HUES48 (cell line): ENCODE results near the gene LMAN2L.

Experiments used
- H3K27ac ChIP-seq: one replicate; pipeline ENCODE4 v1.7.0; 2013; ENCODE audit warnings: low read depth, low read length, inconsistent platforms
- H3K27me3 ChIP-seq: 2 replicates; pipeline ENCODE4 v1.6.1; 2013; ENCODE audit warnings: mild to moderate bottlenecking, low read length; ENCODE audit not compliant: control insufficient read depth, insufficient read depth
- H3K36me3 ChIP-seq: 2 replicates; pipeline ENCODE4 v1.6.1; 2013; ENCODE audit warnings: low read length; ENCODE audit not compliant: control insufficient read depth, insufficient read depth
- H3K4me1 ChIP-seq: 2 replicates; pipeline ENCODE4 v1.6.1; 2013; ENCODE audit warnings: mild to moderate bottlenecking, low read length; ENCODE audit not compliant: control insufficient read depth, insufficient read depth
- H3K4me3 ChIP-seq: 2 replicates; pipeline ENCODE4 v1.5.1; 2013; ENCODE audit warnings: mild to moderate bottlenecking, low read depth, low read length
- H3K9ac ChIP-seq: 2 replicates; pipeline ENCODE4 v1.6.1; 2013; ENCODE audit warnings: mild to moderate bottlenecking, low read depth, low read length, moderate library complexity
- H3K9me3 ChIP-seq: 2 replicates; pipeline ENCODE4 v1.6.1; 2013; ENCODE audit warnings: low read length; ENCODE audit not compliant: control insufficient read depth, insufficient read depth

Gene LMAN2L

GRCh38 chr2:96770442-96771202, 30.8 kb upstream of the LMAN2L start:
- H3K27me3 ChIP-seq, result no peaks in the 10 kb centered on the region
- H3K4me1 ChIP-seq, result no peaks in the 10 kb centered on the region
- H3K27ac ChIP-seq, result no peak overlapping the region
- no peaks in the 10 kb centered on the region for H3K9me3 ChIP-seq
- no peak overlapping the region for H3K4me3 ChIP-seq
- H3K9ac ChIP-seq, result no peak overlapping the region
- H3K36me3 ChIP-seq, result no peaks in the 10 kb centered on the region

DNA sequence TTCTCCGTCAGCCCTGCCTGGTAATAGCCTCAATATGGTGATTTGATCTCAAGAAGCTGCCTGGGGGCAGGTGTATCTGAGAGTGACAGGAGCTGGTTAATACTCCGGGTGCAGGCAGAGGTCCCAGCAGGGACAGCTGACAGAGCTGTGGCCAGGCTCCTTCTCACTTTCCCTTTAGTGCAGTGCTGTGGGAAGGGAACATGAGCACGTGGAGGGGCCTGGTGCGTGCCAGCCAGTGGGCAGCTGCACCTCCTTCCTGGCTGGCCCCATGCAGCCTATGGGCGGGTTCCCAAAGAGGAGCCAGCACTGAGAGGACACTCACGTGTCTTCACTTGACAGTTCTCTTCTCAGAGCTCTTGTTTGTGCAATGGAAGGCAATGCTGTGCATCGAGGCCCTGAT, 29.9 kb upstream of the LMAN2L start:
- no peaks in the 10 kb centered on the region for H3K9me3 ChIP-seq

DNA sequence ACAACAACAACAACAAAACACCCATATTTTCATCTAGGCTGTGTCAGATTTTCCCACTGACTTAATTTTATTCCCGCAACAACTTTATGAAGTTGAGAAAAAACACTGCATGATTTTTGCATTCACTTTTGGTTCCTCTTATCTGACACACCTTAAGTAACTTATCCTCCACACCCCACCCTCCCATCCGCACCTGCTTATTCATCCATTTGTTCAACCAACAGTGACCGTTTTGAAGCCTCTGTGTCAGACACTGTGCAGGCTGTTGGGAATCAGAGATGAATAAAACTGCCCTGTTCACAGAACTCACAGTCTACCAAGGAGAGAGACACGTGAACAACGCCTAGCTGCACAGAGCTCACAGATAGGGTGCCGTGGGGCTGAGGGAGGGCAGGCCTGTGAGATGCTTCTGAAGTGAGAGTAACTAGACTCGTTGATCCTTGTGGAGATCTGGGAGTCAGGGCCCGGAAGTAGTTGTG, 28.3 kb upstream of the LMAN2L start:
- Histone ChIP-seq H3K4me3 (no peak overlapping the region), H3K27me3 (no peaks in the 10 kb centered on the region), H3K36me3 (no peaks in the 10 kb centered on the region), H3K9ac (no peak overlapping the region), H3K4me1 (peaks cover 14% of the 10 kb centered on the region), H3K27ac (no peak overlapping the region), H3K9me3 (no peaks in the 10 kb centered on the region)

More for the DNA sequence above, 29.9 kb upstream of the LMAN2L start:
- Histone ChIP-seq H3K9ac (no peak overlapping the region), H3K36me3 (no peaks in the 10 kb centered on the region), H3K27ac (no peak overlapping the region), H3K4me1 (no peaks in the 10 kb centered on the region), H3K27me3 (no peaks in the 10 kb centered on the region), H3K4me3 (no peak overlapping the region)

DNA sequence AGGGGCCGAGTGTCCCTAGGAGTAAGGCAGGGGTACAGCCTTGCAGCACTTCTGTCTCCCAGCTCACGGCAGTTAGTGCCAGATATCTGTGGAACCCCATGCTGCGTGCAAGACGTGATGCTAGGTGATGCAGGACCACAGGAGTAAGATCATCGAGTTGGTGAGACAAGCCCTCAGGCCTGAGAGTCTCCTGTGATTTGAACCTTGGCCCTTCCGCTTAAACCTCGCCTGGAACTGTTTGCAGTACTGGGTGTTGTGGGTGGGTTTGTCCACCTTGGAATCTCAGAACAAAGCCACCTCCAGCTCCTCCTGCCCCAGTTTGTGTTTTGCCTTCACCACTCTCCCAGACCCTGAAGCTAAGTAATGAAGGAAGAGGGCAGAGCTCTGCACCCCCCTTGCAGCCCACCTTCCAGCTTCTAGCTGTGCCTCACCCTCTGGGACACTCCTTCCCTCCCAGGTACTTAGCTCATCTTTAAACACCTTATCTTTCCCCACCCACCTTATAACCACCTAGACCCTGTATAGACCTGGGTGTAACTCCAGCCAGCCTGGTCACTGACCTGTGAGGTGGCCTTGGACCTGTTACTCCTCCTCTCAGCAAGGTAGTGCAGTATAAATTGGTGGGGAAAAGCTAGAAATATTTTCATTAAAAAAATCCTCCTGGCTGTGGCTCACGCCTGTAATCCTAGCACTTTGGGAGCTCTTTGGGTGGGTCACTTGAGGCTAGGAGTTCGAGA, 27.4 kb upstream of the LMAN2L start:
- H3K4me1 ChIP-seq, result peaks cover 21% of the 10 kb centered on the region
- no peak overlapping the region for H3K9ac ChIP-seq
- H3K27me3 ChIP-seq, result no peaks in the 10 kb centered on the region
- H3K27ac ChIP-seq, result no peak overlapping the region
- no peaks in the 10 kb centered on the region for H3K9me3 ChIP-seq
- no peak overlapping the region for H3K4me3 ChIP-seq
- H3K36me3 ChIP-seq, result no peaks in the 10 kb centered on the region

DNA sequence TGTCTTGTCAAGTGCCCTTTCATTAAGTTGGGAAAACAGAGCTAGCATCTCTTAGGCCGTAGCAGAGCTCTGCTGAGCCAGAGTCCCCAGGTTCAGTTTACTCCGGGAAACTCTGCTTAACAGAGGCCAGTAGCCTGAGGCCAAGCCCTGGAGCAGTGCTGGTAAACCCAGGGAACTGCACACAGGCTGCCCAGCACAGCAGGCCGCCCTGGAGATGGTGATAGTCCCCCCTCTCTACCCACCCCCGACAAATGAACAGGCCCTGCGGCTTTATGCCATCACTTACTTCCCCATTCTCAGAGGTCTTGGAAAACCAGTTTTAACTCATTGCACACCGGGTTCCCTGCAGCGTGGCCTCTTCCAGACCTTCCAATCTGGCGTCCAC, 24.4 kb upstream of the LMAN2L start:
- no peaks in the 10 kb centered on the region for H3K36me3 ChIP-seq
- H3K9ac ChIP-seq, result 0 out of 2 replicates have a peak overlapping the region, but pooled peaks have one; percentile 39
- 0 out of 2 replicates have a peak, but pooled peaks cover 5% of the 10 kb centered on the region for H3K27me3 ChIP-seq
- H3K9me3 ChIP-seq, result no peaks in the 10 kb centered on the region
- peaks cover 35% of the 10 kb centered on the region for H3K4me1 ChIP-seq
- peak overlapping the region; percentile 67 for H3K27ac ChIP-seq
- H3K4me3 ChIP-seq, result peak overlapping the region; percentile 80

GRCh38 chr2:96763511-96764252, 23.8 kb upstream of the LMAN2L start:
- Histone ChIP-seq H3K9ac (peak overlapping the region; percentile 39; the same call in 1 of the 2 replicates), H3K4me3 (peak overlapping the region; percentile 80), H3K4me1 (peaks cover 35% of the 10 kb centered on the region), H3K9me3 (no peaks in the 10 kb centered on the region), H3K27me3 (0 out of 2 replicates have a peak, but pooled peaks cover 5% of the 10 kb centered on the region), H3K36me3 (no peaks in the 10 kb centered on the region), H3K27ac (peak overlapping the region; percentile 76)

- Histone ChIP-seq H3K4me1 (peaks cover 35% of the 10 kb centered on the region), H3K36me3 (no peaks in the 10 kb centered on the region), H3K9ac (peak overlapping the region; percentile 12; the same call in 1 of the 2 replicates), H3K4me3 (peak overlapping the region; percentile 80), H3K27me3 (0 out of 2 replicates have a peak, but pooled peaks cover 5% of the 10 kb centered on the region), H3K27ac (peak overlapping the region; percentile 76), H3K9me3 (no peaks in the 10 kb centered on the region)
Measured at GRCh38 chr2:96762529-96763311, 22.9 kb upstream of the LMAN2L start.

DNA sequence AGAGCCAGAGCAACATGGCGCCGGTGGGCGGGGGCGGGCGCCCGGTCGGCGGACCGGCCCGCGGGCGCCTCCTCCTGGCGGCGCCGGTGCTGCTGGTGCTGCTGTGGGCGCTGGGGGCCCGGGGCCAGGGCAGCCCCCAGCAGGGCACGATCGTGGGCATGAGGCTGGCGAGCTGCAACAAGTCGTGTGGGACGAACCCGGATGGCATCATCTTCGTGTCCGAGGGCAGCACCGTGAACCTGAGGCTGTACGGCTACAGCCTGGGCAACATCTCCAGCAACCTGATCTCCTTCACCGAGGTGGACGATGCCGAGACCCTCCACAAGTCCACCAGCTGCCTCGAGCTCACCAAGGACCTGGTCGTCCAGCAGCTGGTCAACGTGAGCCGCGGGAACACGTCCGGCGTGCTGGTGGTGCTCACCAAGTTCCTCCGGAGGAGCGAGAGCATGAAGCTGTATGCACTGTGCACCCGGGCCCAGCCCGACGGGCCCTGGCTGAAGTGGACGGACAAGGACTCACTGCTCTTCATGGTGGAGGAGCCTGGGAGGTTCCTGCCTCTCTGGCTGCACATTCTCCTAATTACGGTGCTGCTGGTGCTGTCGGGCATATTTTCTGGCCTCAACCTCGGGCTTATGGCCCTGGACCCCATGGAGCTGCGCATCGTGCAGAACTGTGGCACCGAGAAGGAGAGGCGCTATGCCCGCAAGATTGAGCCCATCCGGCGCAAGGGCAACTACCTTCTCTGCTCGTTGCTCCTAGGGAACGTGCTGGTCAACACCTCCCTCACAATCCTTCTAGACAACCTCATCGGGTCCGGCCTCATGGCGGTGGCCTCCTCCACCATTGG, 21.3 kb upstream of the LMAN2L start:
- H3K4me3 ChIP-seq, result peak overlapping the region; percentile 80
- H3K27me3 ChIP-seq, result 0 out of 2 replicates have a peak, but pooled peaks cover 5% of the 10 kb centered on the region
- H3K4me1 ChIP-seq, result peaks cover 35% of the 10 kb centered on the region
- H3K27ac ChIP-seq, result no peak overlapping the region
- H3K9ac ChIP-seq, result peak overlapping the region; percentile 38; the same call in 1 of the 2 replicates
- no peaks in the 10 kb centered on the region for H3K36me3 ChIP-seq
- no peaks in the 10 kb centered on the region for H3K9me3 ChIP-seq

GRCh38 chr2:96760036-96760985, 20.4 kb upstream of the LMAN2L start, which contains the start of gene CNNM4:
Gene CNNM4 (plus strand): TSS chr2:96760902. CDS start chr2:96761000, 98 bp downstream.
- Histone ChIP-seq H3K27me3 (0 out of 2 replicates have a peak, but pooled peaks cover 5% of the 10 kb centered on the region), H3K4me1 (peaks cover 35% of the 10 kb centered on the region), H3K9ac (peak within 1 kb of the TSS; percentile 45), H3K36me3 (no peaks in the 10 kb centered on the region), H3K27ac (peak within 1 kb of the TSS; percentile 31), H3K9me3 (no peaks in the 10 kb centered on the region), H3K4me3 (peak within 1 kb of the TSS; percentile 80)
